Lung microvascular endothelial cell (primary cell): ENCODE measurements around the gene ZNF26. TPM values are rescaled to one million over a fixed set of nuclear protein-coding genes. Genes with fewer than 3 reads are reported as not detected.
"Not testable (repeated sequence)": the region's sequence is repeated elsewhere in the genome, so short reads cannot be mapped to it uniquely, and the experiment has no call there.

Source experiments
- DNase-seq, 2 donors: peaks; one replicate each; pipeline versions ENCODE4 v3.0.0 to v3.0.0-alpha.2; 2010; ENCODE audit warnings: low read depth in 2 of 2
- total RNA-seq: library from RNA; depleted of rRNA; stranded (reverse); fragments of >200 nt; gene quantifications from 2 replicates; pipeline ENCODE4 v1.2.1, GENCODE V29; 2014

ZNF26 gene
- total RNA-seq, 1 donor from 2014 or later = 9.9 TPM

- peak; percentile 63 to 66 for DNase-seq
Measured at GRCh38 chr12:132955094-132956010, 30.8 kb upstream of the ZNF26 start.

- DNase-seq = peak; percentile 92
Measured at GRCh38 chr12:132956011-132956788, 30.0 kb upstream of the ZNF26 start, which contains the start of gene ZNF605. Gene ZNF605, minus strand, starts transcription at chr12:132956306. Its CDS starts 10,671 bp downstream, at chr12:132945635.

- not testable (repeated sequence) for DNase-seq
Measured at GRCh38 chr12:132961790-132962189, 24.4 kb upstream of the ZNF26 start.

- DNase-seq = peak; percentile 32 to 50
Measured at GRCh38 chr12:132963947-132964346, 22.2 kb upstream of the ZNF26 start.

- DNase-seq = no peak
Measured at GRCh38 chr12:132965796-132966195, 20.4 kb upstream of the ZNF26 start.

DNA sequence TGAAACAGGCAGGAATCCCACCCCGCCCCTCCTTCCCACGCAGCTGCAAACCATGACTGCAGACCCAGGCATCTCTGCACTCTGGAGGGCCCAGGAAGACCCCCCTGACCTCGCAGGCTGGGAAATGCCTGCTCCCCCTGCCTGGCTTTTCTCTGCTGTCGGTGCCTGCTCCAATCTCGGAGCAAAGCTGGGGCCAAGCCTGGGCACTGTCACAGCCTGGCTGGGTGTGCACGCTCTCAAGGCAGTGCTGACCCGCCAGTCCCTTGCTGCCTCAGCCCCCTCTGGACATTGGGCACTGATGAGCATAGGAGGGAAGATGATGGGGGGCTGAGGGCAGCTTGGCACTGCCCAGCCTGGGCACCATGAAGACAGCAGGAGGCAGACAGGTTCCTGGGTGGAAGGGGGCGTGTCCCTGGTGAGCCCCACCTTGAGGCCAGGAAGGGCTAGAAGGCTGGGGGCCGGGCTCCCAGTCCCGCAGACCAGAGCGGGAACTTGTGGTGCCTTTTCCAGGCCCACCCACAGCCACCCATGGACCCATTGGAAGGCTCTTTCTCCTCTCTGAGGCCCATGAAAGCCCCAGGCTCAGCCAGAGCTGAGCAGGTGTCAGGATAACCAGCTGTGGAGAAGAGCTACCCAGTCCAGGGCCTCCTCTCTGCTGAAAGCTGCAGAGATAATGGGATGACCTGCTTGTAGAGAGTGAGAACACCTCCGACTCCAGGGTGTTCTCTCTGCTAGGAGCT lies 19.3 kb upstream of the ZNF26 start:
- no peak for DNase-seq

DNA sequence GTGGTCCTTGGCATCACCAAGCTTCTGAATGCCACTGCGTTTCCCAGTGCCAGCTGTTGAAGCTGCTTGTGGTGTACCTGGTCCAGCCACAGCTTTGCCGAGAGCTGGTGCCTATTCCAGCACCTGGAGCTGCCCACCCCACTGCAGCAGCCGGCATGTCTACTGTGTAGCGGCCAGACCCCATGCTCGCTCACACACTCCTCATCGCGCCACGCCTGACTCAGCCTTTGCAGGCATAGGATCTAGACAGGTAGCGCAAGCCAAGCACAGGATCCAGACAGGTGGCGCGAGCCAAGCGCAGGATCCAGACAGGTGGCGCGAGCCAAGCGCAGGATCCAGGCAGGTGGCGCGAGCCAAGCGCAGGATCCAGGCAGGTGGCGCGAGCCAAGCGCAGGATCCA lies 18.4 kb upstream of the ZNF26 start:
- DNase-seq = no peak

- no peak for DNase-seq
Measured at GRCh38 chr12:132972374-132972773, 13.8 kb upstream of the ZNF26 start.

GRCh38 chr12:132976870-132977269 lies 9.3 kb upstream of the ZNF26 start:
- peak in 1 of 2 donors; percentile 34 for DNase-seq

GRCh38 chr12:132986885-132987225 lies 688 bp downstream of the ZNF26 start:
- peak; percentile 43 to 49 for DNase-seq

- DNase-seq = no peak
Measured at GRCh38 chr12:132998741-132999140, 12.6 kb downstream of the ZNF26 start.

DNA sequence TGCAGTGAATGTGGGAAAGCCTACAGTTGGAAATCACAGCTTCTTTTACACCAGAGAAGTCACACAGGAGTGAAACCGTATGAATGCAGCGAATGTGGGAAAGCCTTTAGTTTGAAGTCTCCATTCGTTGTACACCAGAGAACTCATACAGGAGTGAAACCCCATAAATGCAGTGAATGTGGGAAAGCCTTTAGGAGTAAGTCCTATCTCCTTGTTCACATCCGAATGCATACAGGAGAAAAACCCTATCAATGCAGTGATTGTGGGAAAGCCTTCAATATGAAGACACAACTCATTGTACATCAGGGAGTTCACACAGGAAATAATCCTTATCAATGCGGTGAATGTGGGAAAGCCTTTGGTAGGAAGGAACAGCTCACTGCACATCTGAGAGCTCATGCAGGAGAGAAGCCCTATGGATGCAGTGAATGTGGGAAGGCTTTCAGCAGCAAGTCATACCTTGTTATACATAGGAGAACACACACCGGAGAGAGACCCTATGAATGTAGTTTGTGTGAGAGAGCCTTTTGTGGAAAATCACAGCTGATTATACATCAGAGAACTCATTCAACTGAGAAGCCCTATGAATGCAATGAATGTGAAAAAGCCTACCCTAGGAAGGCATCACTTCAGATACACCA lies 24.6 kb downstream of the ZNF26 start:
- DNase-seq = no peak

DNA sequence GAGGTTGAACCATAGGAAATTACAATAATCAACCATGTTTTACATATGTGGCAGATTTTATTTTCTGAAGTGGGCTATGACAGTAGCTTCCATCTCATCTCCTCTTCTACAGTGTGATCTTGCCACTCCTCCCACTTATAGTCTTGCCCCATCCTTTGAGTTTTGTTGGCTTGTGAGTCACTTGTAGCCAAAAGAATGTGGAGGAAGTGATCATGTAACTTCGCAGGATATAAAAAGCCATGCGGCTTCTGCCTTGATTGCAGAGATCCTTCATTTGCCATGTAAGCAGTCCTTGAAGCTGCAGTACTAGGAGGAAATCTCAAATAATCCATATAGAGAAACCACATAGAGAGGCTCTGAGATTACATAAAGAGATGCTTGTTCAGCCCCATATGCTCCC lies 37.4 kb downstream of the ZNF26 start:
- no peak for DNase-seq

DNA sequence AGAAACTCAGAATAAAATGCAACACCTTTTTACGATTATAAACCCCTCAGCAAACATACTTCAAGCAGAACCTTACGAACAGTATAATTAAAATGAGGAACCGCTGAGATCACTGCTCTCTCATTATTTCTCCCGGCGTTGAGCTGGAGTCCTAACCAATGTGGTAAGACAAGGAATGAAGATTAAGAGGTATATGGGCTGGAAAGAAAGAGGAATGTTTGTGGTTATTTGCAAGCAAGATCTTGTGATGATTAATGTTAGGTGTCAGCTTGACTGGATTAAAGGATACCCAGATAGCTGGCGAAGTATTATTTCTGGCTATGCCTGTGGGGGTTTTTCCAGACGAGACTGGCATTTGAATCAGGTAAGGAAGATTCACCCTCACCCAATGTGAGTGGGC lies 40.8 kb downstream of the ZNF26 start:
- no peak for DNase-seq

GRCh38 chr12:133037207-133038005 lies 51.2 kb downstream of the ZNF26 start, which contains the start of gene ZNF84:
Gene ZNF84, plus strand, starts transcription at chr12:133037509. Its CDS starts 3,959 bp downstream, at chr12:133041468.
- DNase-seq = peak; percentile 100

- DNase-seq = no peak
Measured at GRCh38 chr12:133038118-133038709, 52.0 kb downstream of the ZNF26 start.

DNA sequence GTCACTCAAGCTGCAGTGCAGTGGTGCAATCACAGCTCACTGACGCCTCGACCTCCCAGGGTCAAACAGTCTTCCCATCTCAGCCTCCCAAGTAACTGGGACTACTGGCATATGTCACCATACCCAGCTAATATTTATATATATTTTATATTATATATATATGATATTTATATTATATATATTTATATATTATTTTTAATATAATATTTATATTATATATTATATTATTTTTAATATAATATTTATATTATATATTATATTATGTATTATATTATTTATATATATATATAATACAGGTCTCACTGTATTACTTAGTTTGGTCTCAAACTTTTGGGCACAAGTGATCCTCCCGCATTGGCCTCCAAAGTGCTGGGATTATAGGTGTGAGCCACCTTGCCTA lies 60.5 kb downstream of the ZNF26 start:
- DNase-seq = no peak

DNA sequence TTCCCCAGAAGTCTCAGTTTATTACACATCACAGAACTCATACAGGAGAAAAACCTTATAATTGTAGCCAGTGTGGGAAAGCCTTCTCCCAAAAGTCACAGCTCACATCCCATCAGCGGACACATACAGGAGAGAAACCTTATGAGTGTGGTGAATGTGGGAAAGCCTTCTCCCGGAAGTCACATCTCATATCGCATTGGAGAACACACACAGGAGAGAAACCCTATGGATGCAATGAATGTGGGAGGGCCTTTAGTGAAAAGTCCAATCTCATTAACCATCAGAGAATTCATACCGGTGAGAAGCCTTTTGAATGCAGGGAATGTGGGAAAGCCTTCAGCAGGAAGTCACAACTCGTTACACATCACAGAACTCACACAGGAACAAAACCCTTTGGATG lies 71.3 kb downstream of the ZNF26 start:
- DNase-seq = no peak

GRCh38 chr12:133058203-133059113 lies 72.3 kb downstream of the ZNF26 start:
- DNase-seq = no peak
